Kidney glomerular epithelial cell (primary cell): ENCODE measurements around the gene FAM193A.
"Not testable (repeated sequence)": the region's sequence is repeated elsewhere in the genome, so short reads cannot be mapped to it uniquely, and the experiment has no call there.

Source experiments
- DNase-seq: peaks from one replicate; lab custom pipeline; 2025; lab: John Stamatoyannopoulos, UW

FAM193A gene

DNA sequence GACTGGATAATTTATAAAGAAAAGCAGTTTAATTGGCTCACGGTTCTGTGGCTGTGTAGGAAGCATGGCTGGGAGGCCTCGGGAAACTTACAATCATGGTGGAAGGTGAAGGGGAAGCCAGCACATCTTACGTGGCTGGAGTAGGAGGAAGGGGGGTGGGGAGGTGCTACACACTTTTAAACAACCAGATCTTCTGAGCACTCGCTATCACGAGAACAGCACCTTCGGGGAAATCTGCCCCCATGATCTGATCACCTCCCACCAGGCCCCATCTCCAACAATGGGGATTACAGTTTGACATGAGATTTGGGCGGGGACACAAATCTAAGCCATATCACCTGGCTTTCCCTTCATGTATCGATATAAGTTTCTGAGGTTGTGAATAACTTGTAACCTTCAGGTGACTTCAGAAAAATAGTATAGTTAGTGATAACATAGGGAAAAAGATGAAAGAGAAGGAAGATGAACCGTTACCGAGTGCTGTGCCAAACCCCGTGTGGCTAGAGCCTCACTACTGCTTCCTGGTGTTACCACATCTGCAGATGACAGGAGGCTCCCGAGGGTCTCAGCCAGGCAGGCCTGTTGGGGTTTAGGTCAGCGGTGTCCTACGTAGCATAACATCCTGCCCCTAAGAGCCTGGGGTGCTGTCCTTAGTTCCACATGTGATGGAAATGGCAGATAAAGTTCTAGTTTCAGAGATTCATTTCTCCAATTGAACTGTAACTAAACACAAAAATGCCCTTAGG, 116.1 kb downstream of the FAM193A start:
- no peak for DNase-seq

GRCh38 chr4:2660596-2661211, 124.3 kb downstream of the FAM193A start:
- no peak for DNase-seq

DNA sequence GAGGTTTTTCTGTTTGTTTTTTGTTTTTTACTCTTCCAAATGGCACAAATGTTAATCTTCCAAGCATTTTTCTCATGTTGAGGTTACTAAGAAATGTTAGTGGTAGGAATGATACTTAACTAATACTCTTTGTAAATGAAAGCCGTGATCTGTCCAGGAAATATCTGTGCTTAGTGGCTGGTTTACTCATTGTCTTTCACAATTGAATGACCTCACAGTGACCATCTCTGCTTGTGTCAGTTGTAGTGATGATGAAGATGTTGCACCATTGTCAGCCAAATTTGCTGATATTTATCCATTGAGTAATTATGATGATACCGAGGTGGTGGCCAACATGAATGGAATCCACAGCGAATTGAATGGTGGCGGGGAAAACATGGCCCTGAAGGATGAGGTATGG, 126.2 kb downstream of the FAM193A start:
- peak; percentile 15 for DNase-seq

DNA sequence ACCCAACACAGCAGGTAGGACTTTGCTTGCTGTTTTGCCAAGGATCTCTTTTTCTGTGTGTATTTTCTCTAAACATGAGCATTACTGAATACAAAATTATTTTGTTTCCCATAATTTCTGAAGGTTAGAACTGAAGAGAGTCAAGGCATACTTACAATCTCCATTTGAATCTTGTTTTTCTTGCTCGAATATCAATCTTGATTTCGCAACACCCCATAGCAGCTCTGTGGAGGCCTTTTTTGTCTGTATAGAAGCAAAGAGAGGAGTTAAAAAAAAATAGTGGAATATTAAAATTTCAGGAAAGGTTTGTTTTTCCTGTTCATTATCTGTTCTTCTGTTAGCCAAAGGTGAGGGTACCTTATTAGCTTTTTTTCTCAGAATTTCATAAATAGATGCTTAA, 126.8 kb downstream of the FAM193A start:
- no peak for DNase-seq

DNA sequence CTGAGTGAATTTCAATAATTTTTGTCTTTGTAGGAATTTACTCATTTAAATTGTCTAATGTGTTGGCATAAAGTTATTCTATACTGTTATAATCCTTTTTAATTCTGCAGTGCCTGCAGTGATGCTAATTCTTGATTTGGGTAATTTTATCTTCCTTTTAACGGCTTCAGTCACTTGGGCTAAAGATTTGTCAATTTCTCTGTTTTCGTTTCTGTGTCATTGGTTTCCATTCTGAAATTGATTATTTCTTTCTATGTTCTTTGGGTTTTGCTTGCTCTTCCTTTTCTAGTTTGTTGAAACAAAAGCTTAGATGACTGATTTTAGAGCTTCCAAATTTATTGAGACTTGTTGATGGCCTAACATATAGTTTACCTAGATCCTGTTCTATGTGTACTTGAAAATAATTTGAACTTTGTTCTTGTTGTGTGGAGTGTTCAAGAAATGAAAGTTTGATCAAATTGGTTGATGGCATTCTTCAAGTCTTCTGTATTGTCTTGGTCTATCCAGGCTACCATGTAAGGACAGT, 130.3 kb downstream of the FAM193A start:
- DNase-seq, result no peak

- no peak for DNase-seq
These were observed 131.0 kb downstream of the FAM193A start for GRCh38 chr4:2667428-2667827.

DNA sequence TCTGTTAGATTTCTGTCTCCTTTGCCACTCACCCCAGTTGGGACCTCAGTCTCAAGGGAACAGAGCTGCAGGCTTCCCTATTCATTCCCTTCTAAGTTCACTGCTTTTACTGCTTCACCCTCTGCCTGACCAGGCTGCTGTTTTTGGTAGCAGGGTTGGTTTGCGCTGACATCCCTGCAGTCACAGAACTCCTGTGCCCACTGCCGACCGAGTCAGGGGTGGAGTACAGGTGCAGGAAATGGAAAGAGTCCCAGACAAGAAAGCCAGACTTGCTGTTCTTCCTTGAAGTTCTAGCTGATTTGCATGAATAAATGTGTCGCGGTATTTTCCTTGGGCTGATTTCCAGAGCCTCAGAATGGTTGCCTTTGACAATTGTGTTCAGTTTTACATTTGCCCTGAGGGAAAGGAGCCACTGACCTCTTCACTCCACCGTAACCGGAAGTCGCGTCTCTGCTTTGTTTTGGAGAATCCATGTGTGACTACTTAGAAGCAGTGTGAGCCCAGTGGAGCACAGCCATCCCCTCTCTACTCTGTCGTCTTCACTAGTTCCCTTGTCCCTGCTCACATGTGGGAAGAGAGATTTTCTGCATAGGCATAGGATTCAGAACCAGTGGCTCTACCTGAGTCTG, 134.9 kb downstream of the FAM193A start:
- DNase-seq, result peak; percentile 46

GRCh38 chr4:2672082-2672481, 135.6 kb downstream of the FAM193A start:
- DNase-seq, result no peak

DNA sequence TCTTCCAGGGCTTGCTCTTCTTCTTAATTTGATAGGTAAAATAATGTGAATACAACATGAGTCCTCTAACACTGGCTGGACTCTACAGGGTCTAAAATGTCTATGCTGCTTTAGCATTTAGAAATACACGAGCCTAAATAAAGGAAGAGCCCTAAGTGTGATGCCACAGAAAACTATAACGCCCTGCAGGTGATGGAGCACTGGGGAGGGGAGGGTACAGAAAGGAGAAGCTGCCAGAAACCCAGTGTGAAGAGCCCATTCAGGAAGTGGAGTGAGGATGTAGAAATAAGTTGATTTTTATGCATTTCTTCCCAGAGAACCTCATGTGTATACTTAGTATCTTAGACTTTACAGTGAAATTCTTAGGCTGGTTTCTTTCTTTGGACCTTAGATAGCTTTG, 136.3 kb downstream of the FAM193A start:
- no peak for DNase-seq

- no peak for DNase-seq
These were observed 136.7 kb downstream of the FAM193A start for GRCh38 chr4:2673157-2673556.

- DNase-seq, result not testable (repeated sequence)
These were observed 143.3 kb downstream of the FAM193A start for GRCh38 chr4:2679762-2680161.

GRCh38 chr4:2684486-2684885, 148.0 kb downstream of the FAM193A start:
- DNase-seq, result no peak

DNA sequence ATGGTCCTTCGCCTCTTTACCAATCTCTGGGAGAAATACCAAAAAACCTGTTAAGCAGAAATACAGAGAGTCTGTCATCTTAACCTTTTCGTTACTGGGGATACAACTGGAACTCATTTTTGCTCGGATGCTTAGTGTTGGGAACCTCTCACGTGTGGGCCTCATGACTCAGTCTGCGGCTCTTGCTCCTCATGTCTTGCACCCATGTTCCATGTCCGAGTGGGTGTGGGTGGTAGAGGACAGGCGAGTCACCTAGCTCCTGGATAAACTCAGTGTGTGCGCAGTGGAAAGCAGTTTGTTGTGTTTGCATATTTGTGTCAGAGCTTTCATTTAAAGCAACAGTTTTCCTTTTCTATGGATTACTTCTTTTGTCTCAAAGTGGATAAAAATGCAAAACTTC, 149.1 kb downstream of the FAM193A start:
- DNase-seq, result no peak

- DNase-seq, result no peak
These were observed 150.2 kb downstream of the FAM193A start for GRCh38 chr4:2686379-2687265.

- DNase-seq, result no peak
These were observed 151.8 kb downstream of the FAM193A start for GRCh38 chr4:2688281-2688680.

- no peak for DNase-seq
These were observed 152.2 kb downstream of the FAM193A start for GRCh38 chr4:2688697-2689096.

- DNase-seq, result no peak
These were observed 152.7 kb downstream of the FAM193A start for GRCh38 chr4:2689114-2689513.

DNA sequence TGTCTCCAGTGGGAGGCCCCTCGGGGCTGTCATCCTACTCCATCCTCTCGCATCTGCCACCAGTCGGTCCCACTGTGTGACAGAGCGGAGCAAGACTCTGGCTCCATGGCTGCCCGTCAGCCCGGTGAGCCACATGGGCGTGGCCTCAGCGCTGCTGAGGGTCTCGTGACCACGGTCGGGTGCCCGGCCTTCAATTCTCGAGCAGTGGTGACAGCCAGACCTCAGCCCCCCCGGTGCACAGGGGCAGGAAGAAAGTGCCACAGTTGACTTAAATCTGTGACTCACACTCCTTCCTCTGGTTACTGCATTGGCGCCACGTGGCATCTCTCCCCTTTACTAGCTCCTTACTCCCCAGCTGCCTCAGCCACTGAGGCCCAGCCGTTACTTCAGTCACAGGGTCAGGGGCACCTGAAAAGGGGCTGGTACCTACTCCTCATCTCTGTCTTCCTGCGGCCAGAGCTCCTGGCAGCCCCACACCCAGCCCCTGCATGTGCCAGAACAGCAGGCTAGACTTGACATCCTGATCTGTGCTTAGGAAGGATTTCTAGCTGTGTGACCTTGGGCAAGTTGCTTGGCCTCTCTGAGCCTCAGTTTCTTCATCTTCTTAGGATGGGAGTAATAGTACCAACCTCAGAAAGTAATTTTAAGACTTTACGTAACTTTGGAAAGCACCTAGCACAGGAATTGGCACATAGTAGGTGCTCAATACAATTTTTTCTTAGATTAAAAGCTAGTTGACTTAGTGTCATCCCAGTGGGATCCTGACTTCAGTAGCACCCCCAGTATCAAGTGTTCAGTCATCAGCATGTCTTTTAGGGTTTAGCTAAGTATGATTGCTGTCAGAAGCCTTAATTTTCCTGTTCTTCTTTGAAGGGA, 153.6 kb downstream of the FAM193A start:
- no peak for DNase-seq

DNA sequence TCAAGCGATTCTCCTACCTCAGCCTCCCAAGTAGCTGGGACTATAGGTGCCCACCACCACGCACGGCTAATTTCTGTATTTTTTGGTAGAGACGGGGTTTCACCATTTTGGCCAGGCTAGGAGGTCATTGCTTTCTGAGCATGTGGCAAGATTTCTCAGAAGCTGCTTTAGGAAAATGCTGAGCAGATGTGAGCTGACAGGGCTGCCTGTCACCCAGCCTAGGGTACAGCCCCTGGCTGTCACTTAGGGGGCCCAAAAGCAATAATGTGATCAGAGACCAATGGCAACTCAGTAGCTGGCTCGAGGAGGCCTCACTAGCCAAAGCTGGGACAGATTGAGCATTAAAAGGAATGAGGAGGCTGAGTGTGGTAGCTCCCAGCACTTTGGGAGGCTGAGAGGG, 154.9 kb downstream of the FAM193A start:
- no peak for DNase-seq

DNA sequence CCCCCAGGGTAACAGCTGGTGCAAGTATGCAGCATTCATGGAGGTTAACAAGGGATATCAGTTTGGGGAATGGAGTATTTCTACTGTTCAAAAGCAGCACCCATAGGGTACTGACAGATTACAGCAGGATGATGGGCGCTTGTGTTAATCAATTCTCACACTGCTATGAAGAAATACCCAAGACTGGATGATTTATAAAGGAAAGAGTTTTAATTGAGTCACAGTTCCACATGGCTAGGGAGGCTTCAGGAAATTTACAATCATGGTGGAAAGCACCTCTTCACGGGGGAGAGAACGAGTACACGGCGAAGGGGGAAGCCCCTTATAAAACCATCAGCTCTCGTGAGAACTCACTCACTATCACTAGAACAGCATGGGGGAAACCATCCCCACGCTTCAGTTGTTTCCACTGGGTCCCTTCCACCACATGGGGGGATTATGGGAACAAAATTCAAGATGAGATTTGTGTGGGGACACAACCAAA, 155.5 kb downstream of the FAM193A start:
- no peak for DNase-seq

- DNase-seq, result no peak
These were observed 158.2 kb downstream of the FAM193A start for GRCh38 chr4:2694691-2695090.
